Measurements from ENCODE around the gene BSG. TPM values are rescaled to one million over a fixed set of nuclear protein-coding genes. Genes with fewer than 3 reads are reported as not detected.
A peak's percentile ranks its signal among the peaks of the same experiment; 100 is the strongest.

Gene BSG
- total and polyA plus RNA-seq, 9 of the 15 experiments (the other 6 are each of a cell fraction or from before 2014, with no cell fraction given), result 4.6 to 495 (median 187) TPM

DNA sequence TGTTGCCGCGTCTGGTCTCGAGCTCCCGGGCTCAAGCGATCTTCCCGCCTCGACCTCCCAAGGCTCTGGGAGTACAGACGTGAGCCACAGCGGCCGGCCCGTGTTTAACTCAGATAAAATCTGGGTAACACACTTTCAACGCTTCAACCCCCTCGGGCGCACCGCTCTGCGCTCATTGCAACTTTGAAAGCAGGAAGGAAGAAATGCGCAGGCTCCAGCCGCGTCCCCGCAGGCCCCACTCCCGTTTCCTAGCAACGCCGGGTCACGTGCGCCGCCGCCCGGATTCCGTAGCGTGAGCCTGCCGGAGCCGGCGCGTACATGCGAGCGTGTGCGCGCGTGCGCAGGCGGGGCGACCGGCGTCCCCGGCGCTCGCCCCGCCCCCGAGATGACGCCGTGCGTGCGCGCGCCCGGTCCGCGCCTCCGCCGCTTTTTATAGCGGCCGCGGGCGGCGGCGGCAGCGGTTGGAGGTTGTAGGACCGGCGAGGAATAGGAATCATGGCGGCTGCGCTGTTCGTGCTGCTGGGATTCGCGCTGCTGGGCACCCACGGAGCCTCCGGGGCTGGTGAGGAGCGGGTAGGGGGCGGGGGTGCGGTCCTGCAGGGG, at the start of gene BSG (continued):
- no peak for TF ChIP-seq CBFB (CRISPR knock-in tag; IDR thresholded peaks at IDR 0.05)
- peak in 1 of 2 experiments; percentile 54; a peak in 2 of 4 replicates for TF ChIP-seq ZMIZ1 (IDR thresholded peaks at IDR 0.05; ENCODE audit: low read depth in 2 of 2, low read length in 2 of 2)
- TF ChIP-seq EGR1 (conservative IDR thresholded peaks at IDR 0.05), result peak; percentile 28; the same call in 1 of the 2 replicates
- no peak for TF ChIP-seq DACH1 (IDR thresholded peaks at IDR 0.05; ENCODE audit: partially characterized antibody)
- TF ChIP-seq, protein P1, sequence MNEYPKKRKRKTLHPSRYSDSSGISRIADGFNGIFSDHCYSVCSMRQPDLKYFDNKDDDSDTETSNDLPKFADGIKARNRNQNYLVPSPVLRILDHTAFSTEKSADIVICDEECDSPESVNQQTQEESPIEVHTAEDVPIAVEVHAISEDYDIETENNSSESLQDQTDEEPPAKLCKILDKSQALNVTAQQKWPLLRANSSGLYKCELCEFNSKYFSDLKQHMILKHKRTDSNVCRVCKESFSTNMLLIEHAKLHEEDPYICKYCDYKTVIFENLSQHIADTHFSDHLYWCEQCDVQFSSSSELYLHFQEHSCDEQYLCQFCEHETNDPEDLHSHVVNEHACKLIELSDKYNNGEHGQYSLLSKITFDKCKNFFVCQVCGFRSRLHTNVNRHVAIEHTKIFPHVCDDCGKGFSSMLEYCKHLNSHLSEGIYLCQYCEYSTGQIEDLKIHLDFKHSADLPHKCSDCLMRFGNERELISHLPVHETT (CRISPR knock-in tag; conservative IDR thresholded peaks at IDR 0.05 in 1 of 2, IDR thresholded peaks at IDR 0.05 in 1 of 2), result peak in 1 of 2 experiments; percentile 90; a peak in 2 of 4 replicates
- TF ChIP-seq E2F6 (IDR thresholded peaks at IDR 0.05; ENCODE audit: borderline replicate concordance in 1 of 2, extremely low read depth in 1 of 2, insufficient read depth in 1 of 2, insufficient read length in 1 of 2, low read depth in 1 of 2, low read length in 1 of 2, poor library complexity in 1 of 2, severe bottlenecking in 1 of 2), result peak in 1 of 2 experiments; percentile 87
- TF ChIP-seq, protein P2, sequence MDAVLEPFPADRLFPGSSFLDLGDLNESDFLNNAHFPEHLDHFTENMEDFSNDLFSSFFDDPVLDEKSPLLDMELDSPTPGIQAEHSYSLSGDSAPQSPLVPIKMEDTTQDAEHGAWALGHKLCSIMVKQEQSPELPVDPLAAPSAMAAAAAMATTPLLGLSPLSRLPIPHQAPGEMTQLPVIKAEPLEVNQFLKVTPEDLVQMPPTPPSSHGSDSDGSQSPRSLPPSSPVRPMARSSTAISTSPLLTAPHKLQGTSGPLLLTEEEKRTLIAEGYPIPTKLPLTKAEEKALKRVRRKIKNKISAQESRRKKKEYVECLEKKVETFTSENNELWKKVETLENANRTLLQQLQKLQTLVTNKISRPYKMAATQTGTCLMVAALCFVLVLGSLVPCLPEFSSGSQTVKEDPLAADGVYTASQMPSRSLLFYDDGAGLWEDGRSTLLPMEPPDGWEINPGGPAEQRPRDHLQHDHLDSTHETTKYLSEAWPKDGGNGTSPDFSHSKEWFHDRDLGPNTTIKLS (IDR thresholded peaks at IDR 0.05; ENCODE audit: borderline replicate concordance, low read depth), result peak; percentile 72
- TF ChIP-seq FOXK1 (CRISPR knock-in tag; IDR thresholded peaks at IDR 0.05; ENCODE audit: borderline replicate concordance), result no peak
- peak; percentile 47; the same call in 1 of the 2 replicates for TF ChIP-seq CBFA2T3 (IDR thresholded peaks at IDR 0.05)
- TF ChIP-seq CHCHD3 (CRISPR knock-in tag; IDR thresholded peaks at IDR 0.05), result peak; percentile 91; the same call in 1 of the 2 replicates
- TF ChIP-seq ARID3B (CRISPR knock-in tag; IDR thresholded peaks at IDR 0.05; ENCODE audit: borderline replicate concordance), result no peak
- TF ChIP-seq ZNF778 (CRISPR knock-in tag; IDR thresholded peaks at IDR 0.05), result no peak
- TF ChIP-seq, protein P3, sequence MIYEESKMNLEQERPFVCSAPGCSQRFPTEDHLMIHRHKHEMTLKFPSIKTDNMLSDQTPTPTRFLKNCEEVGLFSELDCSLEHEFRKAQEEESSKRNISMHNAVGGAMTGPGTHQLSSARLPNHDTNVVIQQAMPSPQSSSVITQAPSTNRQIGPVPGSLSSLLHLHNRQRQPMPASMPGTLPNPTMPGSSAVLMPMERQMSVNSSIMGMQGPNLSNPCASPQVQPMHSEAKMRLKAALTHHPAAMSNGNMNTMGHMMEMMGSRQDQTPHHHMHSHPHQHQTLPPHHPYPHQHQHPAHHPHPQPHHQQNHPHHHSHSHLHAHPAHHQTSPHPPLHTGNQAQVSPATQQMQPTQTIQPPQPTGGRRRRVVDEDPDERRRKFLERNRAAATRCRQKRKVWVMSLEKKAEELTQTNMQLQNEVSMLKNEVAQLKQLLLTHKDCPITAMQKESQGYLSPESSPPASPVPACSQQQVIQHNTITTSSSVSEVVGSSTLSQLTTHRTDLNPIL (CRISPR knock-in tag; IDR thresholded peaks at IDR 0.05), result no peak
- no peak for TF ChIP-seq ZNF282 (CRISPR knock-in tag; IDR thresholded peaks at IDR 0.05)
- 0 out of 2 replicates have a peak, but pooled peaks have one; percentile 15 for TF ChIP-seq ELF2 (CRISPR knock-in tag; IDR thresholded peaks at IDR 0.05)
